Activated naive CD4-positive, alpha-beta T cell (primary cell): ENCODE results near the gene CDC42.
A peak's percentile ranks its signal among the peaks of the same experiment; 100 is the strongest.

Experiments
- DNase-seq, 4 experiments: peaks; one replicate each; lab custom pipeline; 2025; lab: John Stamatoyannopoulos, UW

The CDC42 gene

DNA sequence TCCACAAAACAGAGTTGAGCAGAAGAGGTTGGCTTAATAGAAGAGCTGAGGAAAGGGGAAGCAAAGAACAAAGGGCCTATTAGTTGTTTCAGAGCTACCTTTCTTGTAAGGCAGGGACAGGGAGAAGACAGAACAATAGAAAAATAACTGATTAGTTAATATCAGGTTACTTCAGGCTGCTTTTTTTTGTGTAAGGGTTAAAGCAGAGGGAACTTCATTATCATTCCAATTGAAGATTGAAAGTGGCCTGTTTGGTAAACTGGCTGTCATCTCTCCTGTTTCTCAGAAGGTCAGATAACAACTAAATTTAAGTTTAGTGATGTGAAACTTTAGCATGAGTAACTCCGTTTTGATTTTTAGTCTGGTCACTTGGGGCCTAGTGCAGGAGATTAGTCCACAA, 22.3 kb downstream of the CDC42 start:
- no peak for DNase-seq

DNA sequence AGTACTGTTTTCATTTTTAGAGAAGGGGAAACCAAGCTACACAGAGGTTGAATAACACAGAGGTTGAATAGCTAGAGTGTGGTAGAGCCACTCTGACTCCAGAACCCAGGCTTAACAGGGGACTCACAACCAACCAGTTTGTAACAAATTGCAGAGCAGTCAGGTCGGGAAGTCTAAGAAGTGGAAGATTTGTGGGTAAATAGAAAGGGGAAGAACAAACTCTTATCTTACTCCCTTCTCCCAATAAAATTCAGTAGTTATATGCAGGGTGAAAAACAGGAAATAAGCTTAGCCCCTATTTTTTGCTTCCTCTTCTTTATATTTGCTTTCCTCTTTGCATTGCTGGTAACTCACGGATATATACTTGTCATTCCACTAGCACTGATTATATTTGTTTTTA, 23.2 kb downstream of the CDC42 start:
- no peak for DNase-seq

DNA sequence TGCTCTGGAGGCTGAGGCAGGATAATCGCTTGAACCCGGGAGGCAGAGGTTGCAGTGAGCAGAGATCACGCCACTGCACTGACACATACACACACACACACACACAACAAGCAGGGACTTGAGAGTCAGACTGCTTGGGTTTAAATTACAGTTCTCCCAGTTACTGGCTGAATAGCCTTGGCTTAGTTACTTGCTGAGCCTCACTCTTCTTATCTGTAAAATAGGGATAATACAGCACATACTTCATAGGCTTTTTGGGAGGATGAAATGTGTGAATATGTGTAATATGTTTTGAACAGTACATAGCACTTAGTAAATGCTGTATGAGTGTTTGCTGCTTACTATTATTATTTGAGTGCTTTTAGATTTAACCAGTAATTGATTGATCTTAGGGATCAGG, 23.8 kb downstream of the CDC42 start:
- no peak for DNase-seq

DNA sequence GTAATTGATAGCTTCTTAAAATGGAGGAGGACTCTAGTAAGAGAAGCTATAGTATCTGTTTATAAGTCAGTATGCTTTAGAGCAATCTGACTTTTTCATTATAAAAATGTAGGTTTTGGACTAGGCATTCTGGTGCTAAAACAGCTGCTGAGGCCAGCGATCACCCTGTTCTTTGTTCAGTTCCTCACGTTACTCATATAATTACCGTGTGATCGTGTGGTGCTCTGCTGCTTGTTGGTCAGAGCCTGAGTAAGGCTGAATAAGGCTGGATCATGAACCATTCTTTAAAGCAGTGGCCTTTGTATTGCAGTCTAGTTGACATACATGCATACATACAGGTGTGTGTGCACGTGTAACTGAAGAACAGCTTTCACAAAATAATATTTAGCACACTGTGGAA, 25.2 kb downstream of the CDC42 start:
- DNase-seq = no peak

DNA sequence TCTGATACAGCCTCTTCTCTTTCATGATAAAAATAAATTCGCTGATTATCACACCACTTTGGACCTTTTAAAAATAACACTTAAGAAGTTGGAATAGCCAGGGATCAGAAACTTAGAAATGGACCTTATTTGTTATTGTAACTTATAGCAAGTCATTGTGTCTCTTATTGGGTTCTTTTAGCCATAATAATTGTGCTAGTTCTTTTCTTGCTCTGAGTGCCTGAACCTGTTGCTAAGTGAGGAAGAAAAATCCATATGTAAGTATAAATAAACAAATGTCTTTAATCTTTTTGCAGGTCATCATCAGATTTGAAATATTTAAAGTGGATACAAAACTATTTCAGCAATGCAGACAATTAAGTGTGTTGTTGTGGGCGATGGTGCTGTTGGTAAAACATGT, 25.6 kb downstream of the CDC42 start:
- DNase-seq = no peak

DNA sequence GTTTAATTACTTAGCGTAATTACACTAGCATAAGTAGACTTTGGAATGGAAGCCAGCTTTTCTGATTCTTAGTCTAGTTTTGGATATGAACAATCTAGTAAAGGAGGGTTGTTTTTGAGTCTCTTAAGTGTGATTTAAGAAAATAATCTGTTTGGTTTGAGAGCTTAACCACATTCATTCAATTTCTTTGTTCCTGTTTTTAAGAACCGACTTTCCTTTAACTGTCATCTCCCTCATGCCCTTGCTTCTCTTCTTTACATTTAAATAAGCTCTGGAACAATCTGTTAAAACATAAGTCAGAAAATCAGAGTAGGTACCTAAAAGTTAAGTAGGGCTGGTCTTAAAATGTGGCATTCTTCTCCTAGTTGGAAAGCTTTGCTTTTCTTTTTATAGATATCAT, 27.7 kb downstream of the CDC42 start:
- DNase-seq = no peak

DNA sequence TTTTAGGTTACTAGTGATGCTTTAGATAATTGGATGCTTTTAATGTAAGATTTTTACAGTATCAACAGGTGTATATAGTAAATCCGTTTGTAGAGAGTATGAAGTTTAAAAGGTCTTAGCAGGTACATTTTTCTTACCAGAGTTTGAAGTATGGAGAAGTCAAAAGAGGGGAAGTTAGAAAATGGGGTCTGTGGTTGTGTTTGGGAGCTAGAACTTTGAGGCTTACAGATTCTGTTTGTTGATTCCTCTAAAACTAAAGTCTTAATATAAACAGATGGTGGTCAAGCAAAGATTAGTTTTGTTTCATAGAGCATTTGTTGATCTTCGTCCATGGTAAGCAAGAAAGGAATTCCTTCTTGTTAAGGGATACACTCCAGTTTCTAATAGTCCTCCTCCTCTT, 35.8 kb downstream of the CDC42 start:
- DNase-seq = no peak

DNA sequence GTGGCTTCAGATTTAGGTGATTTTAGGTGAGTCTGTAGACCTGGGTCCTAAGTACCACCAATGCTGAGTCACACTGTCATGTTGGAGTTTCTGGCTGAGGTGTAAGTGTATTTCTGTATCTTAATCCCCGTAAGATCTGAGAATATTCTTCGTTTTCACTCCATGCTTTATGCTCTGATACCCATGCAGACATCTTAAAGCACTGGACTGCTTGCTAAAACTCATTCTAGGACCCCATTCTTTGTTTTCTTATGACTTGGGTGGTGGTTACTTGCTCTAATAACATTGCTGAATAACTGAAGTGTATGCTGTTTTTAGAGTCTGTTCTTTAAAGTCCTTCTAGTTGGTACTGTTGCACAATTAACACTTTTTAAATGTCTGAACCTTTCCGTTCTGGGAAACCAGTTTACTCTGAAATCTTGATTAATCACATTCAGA, 36.6 kb downstream of the CDC42 start:
- DNase-seq = no peak

DNA sequence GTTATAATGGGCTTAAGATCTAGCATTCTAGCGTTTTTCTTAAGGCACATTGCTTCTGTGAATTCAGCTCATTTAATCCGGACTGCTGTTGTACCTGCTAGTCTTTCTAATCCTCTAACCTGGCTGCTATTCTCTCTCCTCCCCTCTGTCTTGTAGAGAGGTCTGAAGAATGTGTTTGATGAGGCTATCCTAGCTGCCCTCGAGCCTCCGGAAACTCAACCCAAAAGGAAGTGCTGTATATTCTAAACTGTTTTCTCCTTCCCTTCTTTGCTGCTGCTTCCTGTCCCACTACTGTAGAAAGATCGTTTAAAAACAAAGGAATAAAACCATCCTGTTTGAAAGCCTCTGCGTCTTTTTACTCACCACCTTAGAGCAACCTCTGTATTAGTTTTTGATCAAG, 37.3 kb downstream of the CDC42 start:
- no peak for DNase-seq

DNA sequence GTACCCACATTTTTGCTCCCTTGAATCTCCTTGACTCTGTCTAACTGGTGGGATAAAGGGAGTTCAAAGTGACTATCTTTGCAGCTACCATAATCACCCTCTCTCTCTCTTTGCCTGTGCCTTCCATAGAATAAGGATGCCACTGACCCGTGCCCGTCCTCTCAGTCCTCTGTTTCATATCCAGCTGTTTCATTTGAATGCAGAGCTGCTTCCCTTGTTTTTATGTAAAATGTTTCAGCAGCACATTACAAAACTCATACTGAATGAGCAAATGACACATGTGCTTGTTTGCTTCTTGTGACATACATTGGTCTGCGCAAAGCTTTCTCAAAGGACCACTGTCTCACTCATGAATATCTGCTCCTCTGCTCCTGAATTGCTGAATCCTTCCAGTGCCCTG, 38.4 kb downstream of the CDC42 start:
- DNase-seq = no peak

DNA sequence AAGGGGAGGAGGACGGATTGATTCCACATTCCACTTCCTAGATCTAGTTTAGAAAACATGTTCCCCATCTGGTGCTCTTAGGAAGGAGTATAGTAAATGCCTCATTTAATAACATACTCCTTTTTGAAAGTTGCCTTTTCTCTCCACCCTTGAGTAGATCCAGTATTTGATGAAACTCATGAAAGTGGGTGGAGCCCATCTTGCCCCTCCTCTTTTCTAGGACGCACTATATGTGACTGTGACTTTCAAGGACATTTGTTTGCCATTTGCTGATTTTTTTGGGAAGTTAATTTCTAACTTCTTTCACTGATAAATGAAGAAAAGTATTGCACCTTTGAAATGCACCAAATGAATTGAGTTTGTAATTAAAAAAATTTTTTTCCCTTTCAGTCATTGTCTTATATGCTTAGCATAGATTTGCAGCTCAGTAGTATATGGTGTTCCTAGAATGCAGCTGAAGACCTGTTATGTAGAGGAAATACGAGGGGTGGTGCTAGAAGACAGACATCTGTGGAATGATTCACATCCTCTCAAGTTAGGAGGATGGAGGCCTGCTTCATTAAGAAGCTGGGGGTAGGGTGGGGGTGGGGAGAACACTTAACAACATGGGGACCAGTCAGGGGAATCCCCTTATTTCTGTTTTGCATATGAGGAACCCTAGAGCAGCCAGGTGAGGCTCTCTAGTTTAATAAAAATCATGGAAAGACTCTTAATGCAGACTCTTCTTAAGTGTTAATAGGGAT, 39.7 kb downstream of the CDC42 start:
- DNase-seq = peak in 1 of 4 experiments; percentile 8

DNA sequence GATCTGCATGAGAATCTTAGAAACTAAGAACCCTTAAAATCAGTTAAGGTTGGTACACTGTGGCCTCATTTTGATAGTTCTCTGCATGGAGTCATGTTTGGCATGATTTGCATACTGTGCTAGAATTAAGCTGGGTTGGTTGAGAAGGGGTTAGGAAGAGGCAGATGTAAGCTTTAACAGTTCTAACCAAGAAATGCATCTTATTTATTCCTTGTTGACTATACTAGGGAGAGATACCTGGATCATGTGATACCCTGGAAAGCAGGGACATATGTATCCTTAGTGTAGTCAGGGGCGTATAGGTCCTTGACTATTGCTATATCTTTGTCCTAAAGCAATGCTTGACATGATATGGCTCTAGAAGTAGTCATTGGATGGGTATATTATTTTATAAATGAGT, 41.0 kb downstream of the CDC42 start:
- DNase-seq = no peak

DNA sequence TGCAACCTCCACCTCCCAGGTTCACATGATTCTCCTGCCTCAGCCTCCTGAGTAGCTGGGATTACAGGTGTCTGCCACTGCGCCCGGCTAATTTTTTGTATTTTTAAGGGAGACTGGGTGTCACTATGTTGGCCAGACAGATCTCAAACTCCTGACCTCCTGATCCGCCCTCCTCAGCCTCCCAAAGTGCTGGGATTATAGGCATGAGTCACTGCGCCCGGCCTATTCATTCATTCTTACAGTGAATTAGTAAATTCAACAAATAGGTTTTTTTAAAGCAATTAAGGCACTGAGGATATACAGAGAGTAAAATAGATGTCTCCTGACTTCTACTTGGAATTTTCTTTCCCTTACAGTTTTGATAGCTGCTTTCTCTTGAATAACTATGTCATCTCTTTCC, 43.5 kb downstream of the CDC42 start:
- no peak for DNase-seq

DNA sequence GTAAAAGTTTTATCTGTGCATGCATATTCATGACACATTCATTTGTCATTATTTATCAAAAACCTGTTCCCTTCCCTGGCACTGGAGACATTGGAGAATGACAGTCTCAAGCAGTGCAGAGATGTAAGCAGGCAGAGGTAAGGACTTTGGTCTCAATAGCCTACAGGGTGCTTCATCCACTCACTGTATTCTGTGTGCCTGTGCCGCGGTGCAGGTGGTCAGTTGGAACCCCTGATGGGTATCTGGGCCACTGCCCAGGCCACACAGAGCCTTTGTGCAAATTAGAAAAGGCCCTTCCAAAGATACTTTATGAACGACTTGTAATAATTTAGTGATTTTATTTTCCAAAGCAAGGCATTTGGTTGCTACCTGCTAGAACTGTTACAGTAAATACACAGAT, 44.0 kb downstream of the CDC42 start:
- DNase-seq = no peak

DNA sequence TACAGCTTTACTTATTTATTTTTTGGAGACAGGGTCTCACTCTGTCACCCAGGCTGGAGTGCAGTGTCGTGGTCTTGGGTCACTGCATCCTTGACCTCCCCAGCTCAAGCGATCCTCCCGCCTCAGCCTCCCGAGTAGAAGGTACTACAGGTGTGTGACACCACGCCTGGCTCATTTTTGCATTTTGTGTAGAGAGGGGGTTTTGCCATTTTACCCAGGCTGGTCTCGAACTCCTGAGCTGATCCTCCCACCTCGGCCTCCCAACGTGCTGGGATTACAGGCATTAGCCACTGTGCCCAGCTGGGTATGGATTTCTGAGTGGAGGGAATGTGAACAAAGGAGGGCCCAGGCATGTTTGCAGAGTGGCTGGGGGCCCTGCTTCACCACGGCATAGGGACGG, 46.2 kb downstream of the CDC42 start:
- no peak for DNase-seq

DNA sequence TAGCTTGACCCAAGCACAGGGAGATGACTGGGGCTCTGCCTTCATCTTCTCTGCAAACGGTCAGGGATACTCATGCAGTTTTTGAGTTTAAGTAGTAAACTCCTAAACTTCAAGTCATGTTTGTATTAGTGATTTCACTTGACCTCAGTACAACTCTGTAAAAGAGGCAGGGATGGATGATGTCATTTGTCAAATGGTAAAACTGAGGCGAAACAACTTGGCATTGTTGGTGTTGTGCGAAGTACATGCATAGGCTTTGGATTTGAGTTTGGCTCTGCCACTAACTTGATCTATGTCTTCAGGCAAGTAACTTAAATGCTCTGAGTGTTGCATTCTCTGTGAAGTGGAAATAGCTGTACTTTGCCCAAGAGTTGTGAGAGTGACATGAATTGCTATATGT, 47.7 kb downstream of the CDC42 start:
- no peak for DNase-seq

DNA sequence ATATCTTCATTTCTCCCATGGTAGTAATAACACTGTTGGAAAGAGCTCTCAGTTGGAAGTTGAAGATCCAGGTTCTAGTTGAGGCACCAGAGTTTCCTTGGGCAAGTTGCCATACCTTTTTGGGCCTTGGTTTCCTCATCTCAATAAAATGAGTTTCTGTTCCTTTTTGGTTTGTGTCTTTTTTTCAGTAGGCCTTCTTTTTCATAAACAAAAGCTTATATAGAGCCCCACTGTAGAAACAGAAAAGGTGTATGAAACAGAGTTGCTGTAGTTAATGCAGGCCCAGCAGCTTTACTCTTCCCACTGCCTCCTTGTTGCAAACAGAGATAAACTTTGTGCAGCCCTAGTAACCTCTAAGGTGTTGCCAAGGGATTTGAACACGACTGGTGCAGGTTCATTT, 48.7 kb downstream of the CDC42 start:
- no peak for DNase-seq

DNA sequence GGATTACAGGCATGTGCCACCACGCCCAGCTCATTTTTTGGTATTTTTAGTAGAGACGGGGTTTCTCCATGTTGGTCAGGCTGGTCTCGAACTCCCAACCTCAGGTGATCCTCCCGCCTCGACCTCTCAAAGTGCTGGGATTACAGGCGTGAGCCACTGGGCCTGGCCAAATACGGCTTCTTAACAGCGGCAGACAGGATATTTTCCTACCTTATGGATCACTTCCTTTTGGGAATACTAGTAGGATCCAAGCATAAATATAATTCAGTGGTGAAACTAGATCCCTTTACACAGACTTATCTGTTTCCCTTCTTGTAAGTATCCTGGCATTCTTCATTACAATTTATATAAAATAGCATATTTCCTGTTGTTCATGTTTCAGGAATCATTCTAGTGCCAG, 49.5 kb downstream of the CDC42 start:
- no peak for DNase-seq

DNA sequence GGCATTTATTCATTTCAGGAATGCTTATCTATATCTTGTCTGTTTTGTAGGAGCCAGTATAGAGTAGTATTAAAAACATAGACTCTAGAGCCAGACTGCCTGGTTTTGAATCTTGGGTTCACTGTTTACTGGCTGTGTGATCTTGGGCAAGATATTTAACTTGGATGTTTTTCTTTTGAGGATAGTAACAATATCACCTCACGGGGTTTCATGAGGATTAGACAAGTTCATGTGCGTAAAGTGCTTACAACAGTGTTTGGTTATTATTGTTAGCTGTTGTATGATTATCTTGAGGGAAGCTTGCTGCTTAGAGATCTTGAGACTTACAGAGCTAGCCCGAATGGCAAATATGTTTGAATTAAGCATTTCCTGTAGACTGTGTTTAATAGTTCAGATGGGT, 50.2 kb downstream of the CDC42 start:
- no peak for DNase-seq

DNA sequence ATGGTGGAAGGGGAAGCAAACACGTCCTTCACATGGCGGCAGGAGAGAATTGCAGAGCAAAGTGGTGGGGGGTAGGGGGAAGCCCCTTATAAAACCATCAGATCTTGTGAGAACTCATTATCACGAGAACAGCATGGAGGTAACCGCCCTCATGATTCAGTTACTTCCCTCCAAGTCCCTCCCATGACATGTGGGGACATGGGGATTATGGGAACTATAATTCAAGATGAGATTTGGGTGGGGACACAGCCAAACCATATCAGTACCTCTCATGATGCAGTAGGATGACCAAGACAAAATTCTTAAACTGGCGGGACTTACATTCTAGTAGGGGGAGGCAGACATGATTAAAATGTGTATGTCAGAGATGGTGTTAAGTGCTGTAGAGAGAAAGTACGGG, 51.6 kb downstream of the CDC42 start:
- no peak for DNase-seq

DNA sequence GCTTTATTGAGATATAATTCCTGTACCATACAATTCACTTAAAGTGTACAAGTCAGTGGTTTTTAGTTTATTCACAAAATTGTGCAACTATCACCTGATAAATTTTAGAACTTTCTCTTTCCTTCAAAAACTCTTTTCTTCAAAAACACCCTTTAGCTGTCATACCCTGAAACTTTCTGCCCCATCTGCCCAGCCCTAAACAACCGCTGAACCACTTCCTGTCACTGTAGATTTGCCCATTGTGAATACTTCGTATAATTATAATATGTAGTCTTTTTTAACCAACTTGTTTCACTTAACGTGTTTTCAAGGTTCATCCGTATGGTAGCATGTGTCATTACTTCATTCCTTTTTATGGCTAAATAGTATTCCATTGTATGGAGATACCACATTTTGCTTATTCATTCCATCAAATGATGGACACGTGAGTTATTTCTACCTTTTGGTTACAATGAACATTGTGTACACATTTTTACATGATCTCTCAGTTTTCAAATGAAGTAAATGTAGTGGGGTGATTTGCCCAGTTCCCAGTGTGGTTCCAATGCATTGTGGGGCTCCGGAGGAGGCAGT, 52.4 kb downstream of the CDC42 start:
- DNase-seq = no peak

DNA sequence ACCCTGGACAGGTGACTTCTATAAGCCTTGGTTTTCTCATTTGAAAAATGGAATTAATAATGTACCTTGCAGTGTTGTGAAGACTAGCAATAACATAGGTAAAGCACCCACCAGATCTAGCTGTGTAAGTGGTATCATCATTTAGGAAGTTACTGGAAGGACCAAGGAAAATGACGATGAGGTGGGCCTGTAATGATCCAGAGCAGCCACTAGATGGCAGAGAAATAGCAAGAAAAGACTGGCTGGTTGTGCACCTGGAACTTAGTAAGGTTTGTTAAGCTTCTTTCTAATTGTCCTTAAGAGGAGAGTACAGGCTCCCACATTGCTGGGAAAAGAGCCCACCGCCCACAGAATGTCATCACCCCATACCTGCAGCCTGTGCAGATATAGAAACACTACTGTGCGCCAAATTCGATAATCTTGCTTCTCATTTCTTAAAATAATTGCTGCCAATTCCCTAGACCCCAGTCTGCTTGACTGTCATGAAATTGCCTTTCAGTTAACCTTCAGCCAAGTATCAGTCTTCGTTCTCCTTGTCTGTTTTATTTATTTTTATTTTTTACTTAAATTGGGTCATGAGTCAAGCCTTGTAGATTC, 53.2 kb downstream of the CDC42 start:
- DNase-seq = no peak

DNA sequence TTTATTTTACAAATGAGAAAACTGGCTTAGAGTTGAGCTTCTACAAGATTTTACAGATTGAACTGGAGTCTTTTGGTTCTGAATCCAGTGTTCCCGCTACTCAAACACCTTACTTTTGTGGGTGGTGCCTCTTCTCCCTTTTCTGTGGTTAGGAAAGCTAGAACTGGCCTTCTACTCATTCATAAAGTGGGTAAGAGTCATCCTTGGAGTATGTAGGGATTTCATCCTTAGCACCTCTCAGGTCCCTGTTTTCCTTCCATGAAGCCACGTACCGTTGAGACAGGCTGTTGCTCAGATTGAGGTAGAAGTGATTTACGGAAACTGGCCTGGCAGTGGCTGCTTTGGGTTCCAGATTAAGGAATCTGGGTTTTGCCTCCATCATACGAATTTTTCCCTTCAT, 54.6 kb downstream of the CDC42 start:
- DNase-seq = no peak
